RKO (cell line): ENCODE data around the gene PRPF31.
A peak's percentile ranks its signal among the peaks of the same experiment; 100 is the strongest.
"Not testable (repeated sequence)": the region's sequence is repeated elsewhere in the genome, so short reads cannot be mapped to it uniquely, and the experiment has no call there.

Experiments
- DNase-seq: peaks from one replicate; pipeline ENCODE4 v3.0.0-alpha.2; 2016; ENCODE audit warnings: low spot score

The PRPF31 gene, protein sequence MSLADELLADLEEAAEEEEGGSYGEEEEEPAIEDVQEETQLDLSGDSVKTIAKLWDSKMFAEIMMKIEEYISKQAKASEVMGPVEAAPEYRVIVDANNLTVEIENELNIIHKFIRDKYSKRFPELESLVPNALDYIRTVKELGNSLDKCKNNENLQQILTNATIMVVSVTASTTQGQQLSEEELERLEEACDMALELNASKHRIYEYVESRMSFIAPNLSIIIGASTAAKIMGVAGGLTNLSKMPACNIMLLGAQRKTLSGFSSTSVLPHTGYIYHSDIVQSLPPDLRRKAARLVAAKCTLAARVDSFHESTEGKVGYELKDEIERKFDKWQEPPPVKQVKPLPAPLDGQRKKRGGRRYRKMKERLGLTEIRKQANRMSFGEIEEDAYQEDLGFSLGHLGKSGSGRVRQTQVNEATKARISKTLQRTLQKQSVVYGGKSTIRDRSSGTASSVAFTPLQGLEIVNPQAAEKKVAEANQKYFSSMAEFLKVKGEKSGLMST

DNA sequence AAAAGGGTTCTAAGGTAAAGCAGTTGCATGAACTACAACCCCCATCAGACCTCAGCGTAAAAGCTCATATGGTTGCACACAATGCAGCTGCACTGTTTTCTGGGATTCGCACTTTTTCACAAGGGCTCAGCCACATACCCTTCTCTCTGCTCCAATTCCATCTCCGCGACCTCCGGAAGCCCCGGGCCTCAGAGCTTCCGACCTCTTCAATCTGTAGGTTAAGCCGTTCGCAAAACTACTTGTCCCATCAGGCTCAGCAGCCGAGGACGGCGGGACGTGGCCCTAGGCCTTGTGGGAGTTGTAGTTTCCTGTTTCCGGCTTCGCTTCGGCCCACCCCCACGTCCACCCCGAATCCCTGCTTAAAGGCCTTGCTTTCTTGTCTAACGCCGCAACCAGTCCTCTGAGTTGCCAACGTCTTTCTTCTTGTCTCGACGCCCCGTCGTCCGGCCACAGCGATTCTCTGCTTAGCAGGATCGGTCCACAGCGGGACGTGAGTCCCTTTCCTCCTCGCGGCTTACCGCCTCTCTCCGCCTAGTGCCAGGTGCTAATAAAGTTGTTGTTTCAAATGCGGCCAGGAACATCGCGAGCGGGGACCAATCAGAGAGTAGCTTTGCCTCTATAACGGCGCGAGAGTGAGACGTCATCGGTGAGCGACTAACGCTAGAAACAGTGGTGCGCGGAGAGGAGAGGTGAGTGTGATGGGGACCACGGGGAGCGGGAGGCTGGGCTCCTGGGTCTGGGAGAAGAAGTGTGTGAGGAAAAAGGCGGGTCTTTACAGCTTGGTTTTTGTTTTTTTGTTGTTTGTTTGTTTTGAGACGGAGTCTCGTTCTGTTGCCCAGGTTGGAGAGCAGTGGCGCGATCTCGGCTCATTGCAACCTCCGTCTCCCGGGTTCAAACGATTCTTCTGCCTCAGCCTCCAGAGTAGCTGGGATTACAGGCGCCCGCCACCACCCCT lies at the start of gene PRPF31, which contains the start of gene TFPT:
Gene PRPF31, plus strand, starts transcription at position 646 of the 955 bp plus-strand sequence. CDS start 2,525 bp downstream, outside the sequence.
Gene TFPT, minus strand, starts transcription at position 549 of the 955 bp plus-strand sequence. Its CDS starts 388 bp downstream, at position 161.
- DNase-seq = peak; percentile 96

DNA sequence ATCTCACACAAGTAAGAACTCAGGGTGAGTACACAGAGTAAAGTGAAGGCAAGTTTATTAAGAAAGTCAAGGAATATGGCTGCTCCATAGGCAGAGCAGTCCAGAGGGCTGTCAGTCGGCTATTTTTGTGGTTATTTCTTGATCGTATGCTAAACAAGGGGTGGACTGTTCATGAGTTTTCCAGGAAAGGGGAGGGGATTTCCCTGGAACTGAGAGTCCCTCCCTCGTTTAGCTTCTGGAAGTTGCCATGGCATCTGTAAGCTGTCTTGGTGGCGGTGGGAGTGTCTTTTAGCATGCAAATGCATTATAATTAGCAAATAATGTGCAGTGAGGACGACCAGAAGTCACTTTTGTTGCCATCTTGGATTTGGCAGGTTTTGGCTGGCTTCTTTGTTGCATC lies 46.1 kb upstream of the PRPF31 start:
- no peak for DNase-seq

DNA sequence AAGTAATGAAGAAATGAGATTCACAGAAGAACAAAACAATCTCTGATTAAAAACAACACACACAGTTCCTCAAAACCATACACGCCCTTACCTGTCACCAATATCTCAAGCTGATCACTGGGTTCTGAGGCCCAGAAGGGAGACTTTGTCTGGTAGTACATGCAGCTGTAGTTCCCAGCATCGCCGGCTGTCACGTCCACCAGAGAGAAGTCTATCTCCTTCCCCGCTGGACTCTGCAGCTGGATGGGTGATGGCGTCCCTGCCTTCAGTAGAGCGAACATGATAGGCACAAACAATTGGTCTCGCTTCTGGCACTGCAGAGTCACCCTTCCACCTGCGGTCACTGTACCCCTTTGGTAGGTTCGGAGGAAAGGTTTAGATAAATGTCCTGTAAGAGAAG lies 41.7 kb upstream of the PRPF31 start:
- DNase-seq = no peak

DNA sequence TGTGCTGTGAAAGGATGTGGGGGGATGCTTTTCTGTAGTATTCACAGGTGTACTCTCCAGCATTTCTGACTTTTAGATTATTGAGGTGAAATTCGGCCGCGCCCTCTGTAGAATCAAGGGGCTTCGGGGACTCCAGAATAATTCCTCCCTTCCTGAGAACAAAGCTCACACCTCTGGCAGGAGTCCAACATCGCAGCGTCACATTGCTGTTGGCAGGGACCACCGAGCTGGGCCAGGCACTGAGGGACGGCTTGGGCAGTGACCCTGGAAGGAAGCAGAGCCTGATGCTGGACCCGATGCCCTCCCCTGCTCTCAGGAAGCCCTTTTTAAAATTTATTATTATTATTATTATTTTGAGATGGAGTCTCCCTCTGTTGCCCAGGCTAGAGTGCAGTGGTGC lies 40.7 kb upstream of the PRPF31 start:
- DNase-seq = no peak

DNA sequence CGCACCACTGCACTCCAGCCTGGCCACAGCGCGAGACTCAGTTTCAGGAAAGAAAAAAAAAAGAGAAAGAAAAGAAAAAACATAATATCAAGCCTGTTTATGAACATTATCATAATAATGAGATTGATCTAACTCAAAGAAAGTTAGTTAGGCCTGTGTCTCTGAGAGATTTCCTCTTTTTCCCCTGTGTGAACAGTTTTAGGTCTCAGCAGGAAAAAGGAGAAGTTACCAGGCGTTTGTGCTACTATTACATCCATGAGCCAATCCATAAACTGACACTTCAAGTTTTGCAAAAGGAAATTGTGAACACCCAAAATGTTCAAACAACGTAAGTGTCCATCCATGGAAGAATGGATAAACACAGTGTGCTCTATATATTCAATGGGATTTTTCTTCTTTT lies 38.2 kb upstream of the PRPF31 start:
- no peak for DNase-seq

DNA sequence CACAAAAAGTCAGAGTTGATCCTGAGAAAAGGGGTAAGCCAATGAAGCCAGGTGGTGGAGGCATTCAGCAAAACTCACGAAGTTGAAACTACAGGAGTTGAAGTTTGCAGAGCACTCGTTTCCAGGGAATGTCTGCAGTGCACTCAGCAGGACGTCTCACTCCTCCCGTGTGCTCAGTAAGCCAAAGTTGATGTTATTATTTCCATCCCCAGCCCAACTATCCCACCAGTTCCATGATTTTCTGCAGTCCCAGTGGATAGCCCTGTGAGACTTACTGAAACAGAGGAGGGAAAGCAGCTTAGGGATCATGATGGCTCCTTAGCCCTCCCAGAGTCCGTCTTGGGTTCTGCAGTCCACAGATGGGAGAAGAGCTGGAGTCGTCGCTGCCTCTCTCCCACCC lies 34.5 kb upstream of the PRPF31 start, which contains the start of gene TARM1:
Gene TARM1, minus strand, starts transcription at position 334 of the 400 bp plus-strand sequence. Its CDS starts 25 bp downstream, at position 309.
- DNase-seq = no peak

DNA sequence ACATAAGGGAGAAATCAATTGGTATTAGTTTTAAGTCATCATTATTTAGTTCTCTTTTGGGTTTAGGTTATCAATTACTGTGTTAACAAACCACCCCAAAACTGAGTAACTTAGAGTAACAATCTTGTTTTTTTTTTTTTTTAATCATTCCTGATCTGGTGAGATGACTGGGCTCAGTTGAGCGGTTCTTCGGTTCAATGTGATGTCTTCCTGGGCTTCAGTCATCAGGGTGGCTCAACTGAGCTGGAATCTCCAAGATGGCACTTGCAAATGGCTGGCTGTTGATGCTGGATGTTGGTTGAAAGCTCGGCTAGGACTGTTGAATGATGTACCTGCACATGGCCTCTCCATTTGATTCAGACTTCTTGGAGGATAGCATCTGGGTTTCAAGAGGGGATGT lies 31.1 kb upstream of the PRPF31 start:
- DNase-seq = no peak

DNA sequence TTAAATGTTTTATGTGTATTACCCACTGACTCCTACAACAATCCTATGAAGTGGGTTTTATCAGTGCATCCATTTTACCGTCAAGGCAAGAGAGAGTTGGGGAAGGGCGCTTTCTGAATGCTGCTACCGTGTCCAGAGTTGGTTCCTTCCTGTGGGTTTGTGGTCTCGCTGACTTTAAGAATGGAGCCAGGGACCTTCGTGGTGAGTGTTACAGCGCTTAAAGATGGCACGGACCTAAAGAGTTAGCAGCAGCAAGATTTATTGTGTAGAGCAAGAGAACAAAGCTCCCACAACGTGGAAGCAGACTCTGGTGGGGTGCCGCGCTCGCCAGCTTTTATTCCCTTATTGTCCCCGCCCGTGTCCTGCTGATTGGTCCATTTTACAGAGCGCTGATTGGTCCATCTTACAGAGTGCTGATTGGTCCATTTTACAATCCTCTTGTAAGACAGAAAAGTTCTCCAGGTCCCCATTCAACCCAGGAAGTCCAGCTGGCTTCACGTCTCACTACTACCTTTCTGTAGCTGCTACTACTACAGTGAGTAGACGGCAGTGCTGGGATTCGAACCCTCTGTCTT lies 21.0 kb upstream of the PRPF31 start:
- no peak for DNase-seq

DNA sequence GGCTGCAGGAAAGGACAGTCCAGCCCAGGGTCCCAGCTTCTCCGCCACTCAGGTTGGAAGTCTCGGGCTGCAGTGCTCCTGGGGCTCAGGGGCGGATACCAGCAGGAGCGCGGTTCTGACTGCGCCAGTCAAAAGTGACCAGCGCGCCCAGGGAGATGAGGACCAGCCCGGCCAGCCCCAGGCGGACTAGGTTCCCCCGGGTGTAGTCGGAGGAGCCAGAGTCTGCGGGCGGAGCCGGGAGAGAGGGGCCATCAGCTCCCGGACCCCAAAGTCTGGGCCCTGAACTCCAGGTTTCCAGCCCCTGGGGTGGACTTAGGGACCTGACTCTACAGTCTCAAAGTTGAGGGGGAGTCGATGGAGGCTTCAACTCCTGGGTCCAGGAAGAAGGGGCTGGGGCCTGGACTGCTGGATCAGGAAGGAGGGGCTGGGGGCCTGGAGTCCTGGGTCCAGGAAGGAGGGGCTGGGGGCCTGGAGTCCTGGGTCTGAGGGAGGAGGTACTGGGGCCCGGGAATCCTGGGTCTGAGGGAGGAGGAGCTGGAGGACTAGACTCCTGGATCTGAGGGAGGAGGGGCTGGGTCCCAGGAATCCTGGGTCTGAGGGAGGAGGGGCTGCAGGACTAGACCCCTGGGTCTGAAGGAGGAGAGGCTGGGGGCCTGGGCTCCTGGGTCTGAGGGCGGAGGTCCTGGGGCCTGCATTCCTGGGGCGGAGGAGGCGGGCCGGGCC lies 20.3 kb upstream of the PRPF31 start:
- no peak for DNase-seq

DNA sequence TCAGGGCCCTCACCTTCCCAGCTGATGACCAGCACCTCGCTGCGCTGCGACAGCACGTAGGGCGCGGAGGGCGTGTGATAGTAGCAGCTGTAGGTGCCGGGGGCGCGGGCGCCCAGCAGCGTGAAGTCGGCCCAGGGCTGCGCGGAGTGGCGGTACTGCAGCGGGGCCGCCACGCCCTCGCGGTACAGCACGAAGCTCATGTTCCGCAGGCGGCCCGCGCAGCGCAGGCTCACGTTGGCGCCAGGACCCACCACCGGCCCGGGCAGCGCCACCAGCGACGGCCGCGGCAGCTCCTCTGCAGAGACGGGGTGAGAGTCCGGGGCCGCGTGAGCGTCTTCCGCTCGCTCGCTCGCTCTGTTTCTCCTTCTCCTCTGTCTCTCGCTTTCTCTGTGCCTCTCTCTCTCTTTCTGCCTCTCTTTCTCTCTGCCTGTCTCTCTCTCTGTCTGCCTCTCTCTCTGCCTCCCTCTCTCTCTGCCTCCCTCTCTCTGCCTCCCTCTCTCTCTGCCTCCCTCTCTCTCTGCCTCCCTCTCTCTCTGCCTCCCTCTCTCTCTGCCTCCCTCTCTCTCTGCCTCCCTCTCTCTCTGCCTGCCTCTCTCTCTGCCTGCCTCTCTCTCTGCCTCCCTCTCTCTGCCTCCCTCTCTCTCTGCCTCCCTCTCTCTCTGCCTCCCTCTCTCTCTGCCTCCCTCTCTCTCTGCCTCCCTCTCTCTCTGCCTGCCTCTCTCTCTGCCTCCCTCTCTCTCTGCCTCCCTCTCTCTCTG lies 19.5 kb upstream of the PRPF31 start:
- peak; percentile 46 for DNase-seq

DNA sequence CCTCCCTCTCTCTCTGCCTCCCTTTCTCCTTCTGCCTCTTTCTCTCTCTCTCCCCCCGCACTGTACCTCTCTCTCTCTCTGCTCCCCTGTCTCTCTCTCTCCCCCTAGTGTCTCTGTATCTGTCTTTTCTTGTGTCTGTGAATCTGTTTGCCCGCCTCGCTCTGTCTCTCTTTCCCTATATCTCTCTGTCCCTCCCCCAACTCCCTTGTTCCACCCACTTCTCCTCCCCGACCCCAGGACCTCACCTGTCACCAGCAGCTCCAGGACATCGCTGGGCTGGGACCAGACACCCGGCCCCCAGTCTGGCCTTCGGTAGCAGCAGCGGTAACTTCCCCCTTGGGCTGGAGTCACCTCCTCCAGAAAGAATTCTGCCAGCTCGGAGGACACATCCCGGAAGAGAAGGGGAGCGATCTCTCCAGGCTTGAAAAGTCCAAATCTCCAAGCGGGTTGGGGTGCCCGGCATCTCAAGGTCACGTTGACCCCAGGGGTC lies 18.9 kb upstream of the PRPF31 start:
- peak; percentile 53 for DNase-seq

DNA sequence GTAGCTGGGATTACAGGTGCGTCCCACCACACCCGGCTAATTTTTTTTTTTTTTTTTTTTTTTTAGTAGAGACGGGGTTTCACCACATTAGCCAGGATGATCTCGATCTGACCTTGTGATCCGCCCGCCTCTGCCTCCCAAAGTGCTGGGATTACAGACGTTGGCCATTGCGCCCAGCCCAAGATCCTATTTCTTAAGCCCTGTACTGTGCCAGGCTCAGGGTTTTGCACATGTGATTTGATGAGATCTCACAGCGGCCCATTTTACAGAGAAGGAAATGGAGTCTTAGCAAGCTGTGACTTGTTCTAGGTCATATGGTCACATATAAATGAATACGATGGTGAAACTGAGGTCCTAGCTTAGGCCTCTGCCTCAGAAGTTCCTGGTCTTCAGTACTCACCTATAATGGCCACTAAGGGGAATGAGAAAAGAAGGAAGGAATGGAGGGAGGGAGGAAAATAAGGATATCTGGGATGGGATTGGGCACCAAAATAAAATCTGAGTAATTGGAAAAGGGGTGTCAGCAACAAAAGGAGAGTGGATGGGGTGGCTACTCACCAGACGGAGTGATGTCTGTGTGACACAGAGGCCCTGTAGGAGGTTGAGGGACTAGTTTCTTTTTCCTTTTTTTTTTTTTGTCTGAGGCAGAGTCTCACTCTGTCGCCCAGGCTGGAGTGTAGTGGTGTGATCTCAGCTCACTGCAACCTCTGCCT lies 16.2 kb upstream of the PRPF31 start:
- no peak for DNase-seq

DNA sequence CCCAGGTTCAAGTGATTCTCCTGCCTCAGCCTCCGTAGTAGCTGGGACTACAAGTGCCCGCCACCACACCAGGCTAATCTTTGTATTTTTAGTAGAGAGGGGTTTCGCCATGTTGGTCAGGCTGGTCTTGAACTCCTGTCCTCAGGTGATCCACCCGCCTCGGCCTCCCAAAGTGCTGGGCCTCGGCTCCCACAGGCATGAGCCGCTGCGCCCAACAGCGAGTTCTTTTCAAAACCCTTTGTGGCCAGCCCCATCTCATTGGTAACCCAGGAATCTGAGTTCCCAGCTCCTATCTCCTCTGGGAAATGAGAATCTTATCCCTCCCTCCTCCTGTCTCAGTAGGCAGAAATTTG lies 15.7 kb upstream of the PRPF31 start:
- not testable (repeated sequence) for DNase-seq

DNA sequence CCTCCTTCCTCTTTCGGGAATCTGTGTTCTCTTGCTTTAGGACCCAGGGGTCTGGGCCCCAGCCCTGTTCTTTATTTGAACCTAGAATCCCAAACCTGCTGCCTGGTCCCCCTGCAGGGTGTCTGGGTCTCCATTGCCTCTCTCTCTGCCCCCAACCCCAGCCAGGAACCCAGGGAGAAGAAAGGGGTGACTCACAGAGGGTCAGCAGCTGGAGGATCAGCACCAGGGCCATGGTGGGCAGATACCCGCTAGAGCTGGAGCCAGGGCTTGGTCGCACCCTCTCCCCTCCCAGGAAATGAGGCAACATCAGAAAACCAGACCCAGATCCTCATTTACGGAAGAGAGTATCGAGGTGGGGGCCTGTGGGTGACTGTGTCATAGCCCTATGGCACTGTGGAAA lies 15.0 kb upstream of the PRPF31 start, which contains the start of gene OSCAR:
Gene OSCAR, minus strand, starts transcription at position 243 of the 400 bp plus-strand sequence. Its CDS starts 11 bp downstream, at position 232.
- DNase-seq = no peak

DNA sequence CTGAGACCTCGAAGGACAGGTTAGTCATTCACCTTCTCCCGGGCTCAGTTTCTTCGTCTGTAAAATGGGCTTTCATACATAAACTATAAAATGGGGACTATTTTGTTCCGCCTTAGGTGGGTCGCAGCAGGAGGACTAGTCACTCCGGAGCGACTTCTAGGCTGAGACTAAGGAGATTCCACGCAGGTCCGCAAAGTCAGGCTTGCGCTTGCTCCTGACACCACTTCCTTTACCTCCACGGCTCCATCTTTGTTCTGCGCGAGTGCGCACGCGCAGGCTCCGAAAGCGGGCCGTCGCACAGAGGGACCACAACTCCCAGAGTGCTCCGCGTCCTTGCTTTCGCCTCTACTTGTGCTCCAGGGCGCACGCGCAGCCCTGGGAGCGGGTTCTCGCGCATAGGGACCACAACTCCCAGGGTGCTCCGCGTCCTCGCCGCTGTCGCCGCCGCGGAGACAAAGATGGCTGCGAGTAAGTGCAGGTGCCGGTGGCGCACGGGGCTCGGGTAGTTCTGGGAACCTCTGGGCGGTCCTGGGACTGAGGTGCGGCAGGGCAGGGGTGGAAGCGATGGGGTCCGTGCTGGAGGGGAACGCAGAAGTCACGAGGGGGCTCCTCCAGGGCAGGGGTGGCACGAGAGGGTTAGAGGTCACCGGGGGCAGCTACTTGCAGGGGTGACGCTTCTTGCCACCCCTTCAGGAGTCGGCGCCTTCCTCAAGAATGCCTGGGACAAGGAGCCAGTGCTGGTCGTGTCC lies 13.0 kb upstream of the PRPF31 start, which contains the start of gene NDUFA3:
Gene NDUFA3, plus strand, starts transcription at position 435 of the 749 bp plus-strand sequence. Its CDS starts 24 bp downstream, at position 459.
- peak; percentile 98 for DNase-seq

DNA sequence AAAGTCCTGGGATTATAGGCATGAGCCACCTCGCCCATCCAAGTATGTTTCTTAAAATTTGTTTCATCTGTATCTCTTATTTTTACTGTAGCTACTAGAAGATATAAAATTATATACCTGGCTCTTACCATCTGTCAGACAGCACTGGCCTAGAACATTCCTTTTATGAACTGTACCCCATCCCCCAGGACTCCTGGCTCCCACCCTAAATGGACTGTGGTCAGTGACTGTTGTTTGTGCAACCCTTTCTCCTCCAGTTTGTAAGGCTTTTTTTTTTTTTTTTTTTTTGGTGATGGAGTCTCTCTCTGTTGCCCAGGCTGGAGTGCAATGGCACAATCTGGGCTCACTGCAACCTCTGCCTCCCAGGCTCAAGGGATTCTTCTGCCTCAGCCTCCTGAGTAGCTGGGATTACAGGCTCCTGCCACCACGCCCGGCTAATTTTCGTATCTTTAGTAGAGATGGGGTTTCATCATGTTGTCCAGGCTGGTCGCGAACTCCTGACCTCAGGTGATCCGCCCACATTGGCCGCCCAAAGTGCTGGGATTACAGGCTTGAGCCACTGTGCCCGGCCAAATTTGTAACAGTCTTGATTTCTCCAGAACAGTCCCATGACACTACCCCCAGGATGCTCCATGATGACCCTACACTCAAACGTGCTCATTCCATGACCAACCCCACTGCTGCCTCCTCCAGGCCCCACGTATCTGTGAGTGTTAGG lies 10.4 kb upstream of the PRPF31 start:
- DNase-seq = no peak

DNA sequence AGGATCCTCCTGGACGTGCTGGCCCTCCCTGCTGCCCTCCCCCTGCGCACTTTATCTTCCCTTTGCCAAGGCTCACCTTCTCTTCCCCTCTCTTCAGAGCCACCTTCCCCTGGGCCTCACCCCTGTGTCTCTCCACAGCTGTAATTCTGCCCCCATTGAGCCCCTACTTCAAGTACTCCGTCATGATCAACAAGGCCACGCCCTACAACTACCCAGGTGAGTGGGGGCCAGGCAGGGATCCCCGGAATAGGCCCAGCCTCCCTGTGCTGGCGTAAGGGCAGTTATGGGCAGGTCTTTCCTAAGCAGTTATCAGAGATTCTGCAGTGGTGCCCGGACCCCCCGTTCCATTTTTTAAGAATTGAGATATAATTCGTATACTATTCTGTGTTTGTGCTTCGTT lies 9.8 kb upstream of the PRPF31 start:
- DNase-seq = no peak

DNA sequence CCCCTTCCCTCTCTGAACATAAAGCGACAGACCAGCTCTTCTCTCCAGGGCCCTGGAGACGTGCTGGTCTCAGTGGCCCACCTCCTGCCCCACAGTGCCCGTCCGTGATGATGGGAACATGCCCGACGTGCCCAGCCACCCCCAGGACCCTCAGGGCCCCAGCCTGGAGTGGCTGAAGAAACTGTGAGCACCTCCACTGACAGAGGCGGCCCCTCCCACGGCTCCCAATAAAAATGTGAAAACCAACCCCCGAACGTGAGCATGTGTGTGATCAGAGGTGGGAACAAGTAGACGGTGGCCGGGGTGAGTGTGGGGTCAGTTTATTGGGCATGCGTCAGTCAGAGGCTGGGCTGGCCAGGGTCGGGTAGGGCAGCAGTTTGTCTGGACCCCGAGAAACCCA lies 8.8 kb upstream of the PRPF31 start:
- no peak for DNase-seq
